ENCODE results near the gene CAPN5. TPM values are rescaled to one million over a fixed set of nuclear protein-coding genes. Genes with fewer than 3 reads are reported as not detected.
A peak's percentile ranks its signal among the peaks of the same experiment; 100 is the strongest.

Gene CAPN5
- total and polyA plus RNA-seq, 2 experiments from 2014 or later = 10.2 to 32.2 TPM

DNA sequence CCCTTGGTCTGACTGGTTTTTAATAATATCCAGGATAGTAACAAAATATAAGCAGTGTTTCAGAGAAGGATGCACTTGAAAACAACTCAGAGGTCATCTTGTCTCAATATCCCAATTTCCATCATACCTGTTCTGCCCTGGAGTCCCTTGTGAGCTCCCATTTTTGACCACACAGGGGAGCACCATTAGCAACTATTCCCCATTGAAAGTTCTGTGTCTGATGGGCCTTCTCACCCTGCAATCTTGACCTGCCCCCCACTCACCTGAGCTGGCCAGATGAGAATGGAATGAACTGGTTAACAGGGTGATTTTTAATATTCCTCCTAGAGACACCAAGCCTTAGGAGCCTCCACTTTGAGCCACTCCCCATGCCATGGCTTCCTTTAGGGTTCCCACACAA lies 3.8 kb upstream of the CAPN5 start:
- H3K27me3 Mint-ChIP-seq (ENCODE audit: insufficient read depth, low read depth, poor library complexity) = peaks cover 18% of the 10 kb centered on the region
- H3K4me2 ChIP-seq = no peak overlapping the region
- no peak overlapping the region for H3K27ac ChIP-seq (ENCODE audit: low read depth)
- TF ChIP-seq CREB1 (CRISPR knock-in tag; IDR thresholded peaks at IDR 0.05; ENCODE audit: low read depth) (no peak), JUNB (IDR thresholded peaks at IDR 0.05; ENCODE audit: unreplicated experiment) (no peak), NANOG (IDR thresholded peaks at IDR 0.05; ENCODE audit: borderline replicate concordance) (no peak), CTCF (conservative IDR thresholded peaks at IDR 0.05; ENCODE audit: low read depth in 2 of 2) (peak; percentile 29 to 55; a peak in 3 of 4 replicates)
- TF ChIP-seq, protein P1, sequence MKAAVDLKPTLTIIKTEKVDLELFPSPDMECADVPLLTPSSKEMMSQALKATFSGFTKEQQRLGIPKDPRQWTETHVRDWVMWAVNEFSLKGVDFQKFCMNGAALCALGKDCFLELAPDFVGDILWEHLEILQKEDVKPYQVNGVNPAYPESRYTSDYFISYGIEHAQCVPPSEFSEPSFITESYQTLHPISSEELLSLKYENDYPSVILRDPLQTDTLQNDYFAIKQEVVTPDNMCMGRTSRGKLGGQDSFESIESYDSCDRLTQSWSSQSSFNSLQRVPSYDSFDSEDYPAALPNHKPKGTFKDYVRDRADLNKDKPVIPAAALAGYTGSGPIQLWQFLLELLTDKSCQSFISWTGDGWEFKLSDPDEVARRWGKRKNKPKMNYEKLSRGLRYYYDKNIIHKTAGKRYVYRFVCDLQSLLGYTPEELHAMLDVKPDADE (IDR thresholded peaks at IDR 0.05) = no peak
- H3K4me3 Mint-ChIP-seq = no peak overlapping the region
- no peaks in the 10 kb centered on the region for H3K79me2 ChIP-seq (replicated peaks; ENCODE audit: insufficient read depth)
- peaks cover 10% of the 10 kb centered on the region for H3F3A ChIP-seq (replicated peaks; ENCODE audit: low read depth)
- peaks cover 18% of the 10 kb centered on the region for H3K4me1 Mint-ChIP-seq
- peaks cover 3% of the 10 kb centered on the region; the same call in 1 of the 3 replicates for H3K9me3 Mint-ChIP-seq
- no peak overlapping the region for H3K4me3 ChIP-seq
- peak; percentile 40 for DNase-seq (ENCODE audit: low spot score)
- no peaks in the 10 kb centered on the region for H3K9me2 ChIP-seq (ENCODE audit: insufficient read depth)
- no peaks in the 10 kb centered on the region for H3K27me3 ChIP-seq (ENCODE audit: insufficient read depth)
- no peak overlapping the region for H3K27ac Mint-ChIP-seq
- no peak for ATAC-seq
- 0 out of 2 replicates have a peak overlapping the region, but pooled peaks have one; percentile 57 for H2AFZ ChIP-seq
- H3K4me1 ChIP-seq (ENCODE audit: insufficient read depth) = peaks cover 14% of the 10 kb centered on the region; the same call in 1 of the 2 replicates
- no peaks in the 10 kb centered on the region for H3K36me3 ChIP-seq (ENCODE audit: insufficient read depth)
- no peaks in the 10 kb centered on the region for H3K36me3 Mint-ChIP-seq (ENCODE audit: low read depth)
- H4K20me1 ChIP-seq (replicated peaks; ENCODE audit: insufficient read depth) = no peaks in the 10 kb centered on the region

DNA sequence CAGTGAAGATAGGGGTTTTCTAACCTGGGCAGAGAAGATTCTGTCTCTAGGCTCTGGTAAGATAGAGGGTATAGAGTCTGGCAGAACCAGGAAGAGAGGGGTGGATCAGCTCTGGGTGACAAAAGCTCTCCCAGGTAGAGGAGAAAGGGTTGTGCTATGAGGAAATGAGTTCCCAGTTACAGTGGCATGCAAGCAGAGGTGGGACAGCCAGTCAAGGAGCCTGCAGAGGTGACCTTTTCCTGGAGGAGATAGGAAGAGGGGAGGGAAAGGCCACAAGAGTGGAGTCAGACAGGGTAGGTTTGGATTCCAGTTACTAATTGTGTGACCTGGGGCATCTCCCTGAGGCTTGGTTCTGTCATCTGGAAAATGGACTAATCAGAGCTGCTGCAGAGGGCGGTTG lies 3.4 kb upstream of the CAPN5 start:
- no peak overlapping the region for H3K27ac ChIP-seq (ENCODE audit: low read depth)
- H3K4me1 Mint-ChIP-seq = peaks cover 21% of the 10 kb centered on the region
- H3K36me3 Mint-ChIP-seq (ENCODE audit: low read depth) = no peaks in the 10 kb centered on the region
- no peak for ATAC-seq
- peaks cover 10% of the 10 kb centered on the region for H3F3A ChIP-seq (replicated peaks; ENCODE audit: low read depth)
- peaks cover 3% of the 10 kb centered on the region; the same call in 1 of the 3 replicates for H3K9me3 Mint-ChIP-seq
- DNase-seq (ENCODE audit: low spot score) = no peak
- TF ChIP-seq REST (IDR thresholded peaks at IDR 0.05; ENCODE audit: unreplicated experiment) (no peak), ZNF114 (CRISPR knock-in tag; IDR thresholded peaks at IDR 0.05) (no peak), CTCF (conservative IDR thresholded peaks at IDR 0.05; ENCODE audit: low read depth in 2 of 2) (no peak), CREB1 (CRISPR knock-in tag; IDR thresholded peaks at IDR 0.05; ENCODE audit: low read depth) (no peak), EZH2 (IDR thresholded peaks at IDR 0.05; ENCODE audit: low read depth, unreplicated experiment) (no peak), EZH2phosphoT487 (IDR thresholded peaks at IDR 0.05; ENCODE audit: unreplicated experiment) (no peak), STAT1 (IDR thresholded peaks at IDR 0.05; ENCODE audit: unreplicated experiment) (no peak), POLR2AphosphoS5 (IDR thresholded peaks at IDR 0.05; ENCODE audit: low read depth) (no peak), NANOG (IDR thresholded peaks at IDR 0.05; ENCODE audit: borderline replicate concordance) (no peak)
- H2AFZ ChIP-seq = 0 out of 2 replicates have a peak overlapping the region, but pooled peaks have one; percentile 57
- peaks cover 21% of the 10 kb centered on the region for H3K27me3 Mint-ChIP-seq (ENCODE audit: insufficient read depth, low read depth, poor library complexity)
- no peaks in the 10 kb centered on the region for H4K20me1 ChIP-seq (replicated peaks; ENCODE audit: insufficient read depth)
- H3K4me1 ChIP-seq (ENCODE audit: insufficient read depth) = peaks cover 16% of the 10 kb centered on the region; the same call in 1 of the 2 replicates
- no peak overlapping the region for H3K4me3 ChIP-seq
- H3K9me2 ChIP-seq (ENCODE audit: insufficient read depth) = no peaks in the 10 kb centered on the region
- H3K4me2 ChIP-seq = no peak overlapping the region
- no peaks in the 10 kb centered on the region for H3K36me3 ChIP-seq (ENCODE audit: insufficient read depth)
- H3K79me2 ChIP-seq (replicated peaks; ENCODE audit: insufficient read depth) = no peaks in the 10 kb centered on the region
- H3K4me3 Mint-ChIP-seq = no peak overlapping the region
- H3K27ac Mint-ChIP-seq = no peak overlapping the region
- H3K27me3 ChIP-seq (ENCODE audit: insufficient read depth) = no peaks in the 10 kb centered on the region

All from GM23338 (cell line).